Gastroesophageal sphincter (tissue), 4 donors: Measurements from ENCODE around the gene PRSS12. TPM values are rescaled to one million over a fixed set of nuclear protein-coding genes. Genes with fewer than 3 reads are reported as not detected.

ENCODE experiments used
- ATAC-seq: fragments of 150-250 bp; one replicate; pipeline ENCODE4 v1.9.1; 2016; ENCODE audit warnings: mild to moderate bottlenecking, moderate library complexity
- H3K27ac ChIP-seq, 4 donors: fragments of 200-600 bp; sonication (generic) in 3 of 4; 1 replicate in 3 of 4; 2 replicates in 1 of 4; pipeline ENCODE4 v1.5.1; 2016 to 2019
- H3K27me3 ChIP-seq: fragments of 200-600 bp; sonication (generic); one replicate; pipeline ENCODE4 v1.5.1; 2019
- H3K36me3 ChIP-seq, 2 donors: fragments of 200-600 bp; sonication (generic); one replicate each; pipeline ENCODE4 v1.5.1; 2019; ENCODE audit warnings: control low read depth in 1 of 2
- H3K4me1 ChIP-seq, 3 donors: fragments of 200-600 bp; sonication (generic); 1 replicate in 2 of 3; 2 replicates in 1 of 3; pipeline ENCODE4 v1.5.1; 2016 to 2019; ENCODE audit warnings: control low read depth in 2 of 3
- H3K4me3 ChIP-seq, 2 donors: fragments of 200-600 bp; sonication (generic); one replicate each; pipeline ENCODE4 v1.5.1; 2019; ENCODE audit warnings: mild to moderate bottlenecking in 1 of 2, moderate library complexity in 1 of 2
- H3K9me3 ChIP-seq, 3 donors: fragments of 200-600 bp; sonication (generic); one replicate each; pipeline ENCODE4 v1.5.1; 2017 to 2019; ENCODE audit warnings: control low read depth in 2 of 3
- CTCF ChIP-seq, 4 experiments: fragments of 200-600 bp in 2 of 4; fragments of 450-650 bp in 2 of 4; sonication (generic) in 1 of 4; IDR thresholded peaks; one replicate each; pipeline ENCODE4 v1.5.1; 2017 to 2019; ENCODE audit warnings: antibody characterized with exemption in 4 of 4, mild to moderate bottlenecking in 2 of 4, moderate library complexity in 2 of 4
- EP300 ChIP-seq: sonication (generic); formaldehyde crosslinking; IDR thresholded peaks from one replicate; pipeline ENCODE4 v1.6.1; 2017; ENCODE audit warnings: antibody characterized with exemption, mild to moderate bottlenecking
- POLR2A ChIP-seq, 2 donors: fragments of 450-650 bp; IDR thresholded peaks; one replicate each; pipeline ENCODE4 v1.6.1; 2017; ENCODE audit warnings: antibody characterized with exemption in 2 of 2, mild to moderate bottlenecking in 2 of 2, moderate library complexity in 1 of 2
- POLR2AphosphoS5 ChIP-seq: sonication (generic); formaldehyde crosslinking; IDR thresholded peaks from one replicate; pipeline ENCODE4 v1.6.1; 2017; ENCODE audit warnings: antibody characterized with exemption
- WGBS, 2 donors: methylation state at CpG; one replicate each; pipeline ENCODE4 v1.1.5; 2018; ENCODE audit warnings: low coverage in 1 of 2; 5-methylcytosine and 5-hydroxymethylcytosine counted together
- total RNA-seq, 4 donors: library from RNA; depleted of rRNA; stranded (reverse); fragments of >200 nt; gene quantifications; one replicate each; pipeline ENCODE4 v1.1.0, GENCODE V29; 2016

PRSS12 gene
- total RNA-seq, 4 donors from 2014 or later, result 0.13 to 1.7 (median 0.45) TPM

- ATAC-seq, result no peak
These were observed 29.8 kb downstream of the PRSS12 start for GRCh38 chr4:118322831-118323502.

GRCh38 chr4:118318931-118319330 is 33.9 kb downstream of the PRSS12 start:
- TF ChIP-seq CTCF (IDR thresholded peaks at IDR 0.05), result no peak
- TF ChIP-seq POLR2A (IDR thresholded peaks at IDR 0.05), result no peak
- TF ChIP-seq POLR2AphosphoS5, result no peak
- no peak for TF ChIP-seq EP300
- no peaks in the 10 kb centered on the region for H3K36me3 ChIP-seq
- no peak overlapping the region for H3K4me3 ChIP-seq
- 79 to 80% methylated on average over 1 of the region's 1 CpG for WGBS, 2 donors
- no peak for ATAC-seq
- no peak overlapping the region for H3K27ac ChIP-seq
- H3K9me3 ChIP-seq, result no peaks in the 10 kb centered on the region
- H3K4me1 ChIP-seq, result no peaks in the 10 kb centered on the region
- no peaks in the 10 kb centered on the region for H3K27me3 ChIP-seq

More at GRCh38 chr4:118322831-118323502, 29.8 kb downstream of the PRSS12 start:
- Histone ChIP-seq H3K9me3 (no peaks in the 10 kb centered on the region), H3K4me3 (no peak overlapping the region), H3K27me3 (no peaks in the 10 kb centered on the region), H3K36me3 (no peaks in the 10 kb centered on the region), H3K27ac (no peak overlapping the region), H3K4me1 (no peaks in the 10 kb centered on the region)
- 39 to 50% methylated on average over 5 of the region's 5 CpGs for WGBS, 2 donors
- TF ChIP-seq EP300 (no peak), CTCF (IDR thresholded peaks at IDR 0.05) (no peak), POLR2A (IDR thresholded peaks at IDR 0.05) (no peak), POLR2AphosphoS5 (no peak)

DNA sequence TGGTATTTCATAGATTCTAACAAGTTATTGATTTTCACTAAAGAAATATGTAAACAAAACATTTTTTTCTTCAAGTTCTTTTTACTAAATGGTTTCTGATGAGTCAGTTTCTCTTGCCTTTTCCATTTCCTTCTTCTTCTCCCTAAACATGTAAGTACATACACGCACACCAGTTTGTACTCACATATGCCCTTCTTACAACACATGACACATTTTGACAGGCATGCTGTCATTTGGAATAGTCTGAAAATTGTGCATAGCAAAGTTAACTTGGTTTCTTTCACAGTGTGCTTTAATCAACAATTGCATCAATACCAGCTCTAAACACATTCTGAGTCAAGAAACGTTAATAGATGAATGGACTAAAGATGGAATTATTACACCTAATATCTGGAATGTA is 35.1 kb downstream of the PRSS12 start:
- H3K27ac ChIP-seq, result no peak overlapping the region
- H3K27me3 ChIP-seq, result no peaks in the 10 kb centered on the region
- no peaks in the 10 kb centered on the region for H3K4me1 ChIP-seq
- no peaks in the 10 kb centered on the region for H3K36me3 ChIP-seq
- TF ChIP-seq POLR2A (IDR thresholded peaks at IDR 0.05), result no peak
- no peak for TF ChIP-seq EP300
- no peak for TF ChIP-seq POLR2AphosphoS5
- TF ChIP-seq CTCF (IDR thresholded peaks at IDR 0.05), result no peak
- no peak for ATAC-seq
- H3K9me3 ChIP-seq, result no peaks in the 10 kb centered on the region
- WGBS, 2 donors, result 67 to 78% methylated on average over 1 to 2 of the region's 2 CpGs
- no peak overlapping the region for H3K4me3 ChIP-seq

DNA sequence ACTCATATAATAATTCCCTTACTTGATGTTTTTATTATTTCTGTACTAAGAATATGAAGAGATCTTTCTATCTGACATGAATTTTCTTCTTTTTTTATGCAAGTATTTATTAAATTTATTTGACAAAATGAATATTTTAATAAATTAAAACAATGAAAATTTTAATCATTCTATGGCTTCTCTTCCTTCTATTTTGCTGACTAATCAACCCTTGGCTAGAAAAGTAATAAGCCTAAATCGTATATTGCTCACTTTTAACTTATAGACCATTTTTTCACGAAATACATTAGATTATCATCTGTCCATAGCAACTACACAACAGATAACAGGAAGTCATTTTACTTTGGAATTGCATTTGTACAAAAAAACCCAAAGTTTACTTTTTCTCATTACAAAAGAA is 38.6 kb downstream of the PRSS12 start:
- no peaks in the 10 kb centered on the region for H3K36me3 ChIP-seq
- ATAC-seq, result no peak
- WGBS, 2 donors, result 44 to 95% methylated on average over 2 of the region's 2 CpGs
- TF ChIP-seq POLR2AphosphoS5, result no peak
- TF ChIP-seq POLR2A (IDR thresholded peaks at IDR 0.05), result no peak
- no peak for TF ChIP-seq EP300
- TF ChIP-seq CTCF (IDR thresholded peaks at IDR 0.05), result no peak
- no peaks in the 10 kb centered on the region for H3K4me1 ChIP-seq
- H3K4me3 ChIP-seq, result no peak overlapping the region
- no peaks in the 10 kb centered on the region for H3K9me3 ChIP-seq
- no peak overlapping the region for H3K27ac ChIP-seq
- no peaks in the 10 kb centered on the region for H3K27me3 ChIP-seq

DNA sequence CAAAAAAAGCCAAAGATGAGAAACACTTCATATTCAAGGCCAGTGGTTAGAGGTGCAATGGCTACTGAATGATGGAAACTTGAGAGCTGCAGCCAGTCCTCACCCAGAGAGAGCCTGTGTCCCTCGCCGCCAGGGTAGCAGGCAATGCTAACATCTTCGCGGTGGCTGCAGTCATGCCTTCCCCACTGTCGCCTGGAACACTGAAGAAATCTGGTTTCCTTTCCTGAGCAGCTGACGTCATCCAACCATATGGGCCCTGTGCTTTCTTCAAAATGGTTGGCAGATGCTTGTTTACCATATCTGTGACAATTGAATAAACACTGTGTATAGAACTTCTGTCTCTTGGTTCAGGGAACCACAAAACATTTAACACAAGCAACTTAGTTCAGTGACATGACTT is 39.7 kb downstream of the PRSS12 start:
- no peaks in the 10 kb centered on the region for H3K9me3 ChIP-seq
- ATAC-seq, result no peak
- H3K27ac ChIP-seq, result no peak overlapping the region
- H3K27me3 ChIP-seq, result no peaks in the 10 kb centered on the region
- no peaks in the 10 kb centered on the region for H3K4me1 ChIP-seq
- 73 to 80% methylated on average over 6 of the region's 6 CpGs for WGBS, 2 donors
- H3K4me3 ChIP-seq, result no peak overlapping the region
- no peaks in the 10 kb centered on the region for H3K36me3 ChIP-seq
- TF ChIP-seq POLR2A (IDR thresholded peaks at IDR 0.05) (no peak), EP300 (no peak), POLR2AphosphoS5 (no peak), CTCF (IDR thresholded peaks at IDR 0.05) (no peak)
